RKO (cell line): Measurements from ENCODE around the gene COPA.
A peak's percentile ranks its signal among the peaks of the same experiment; 100 is the strongest.

ENCODE experiments used
- DNase-seq: peaks from one replicate; pipeline ENCODE4 v3.0.0-alpha.2; 2016; ENCODE audit warnings: low spot score

COPA gene

GRCh38 chr1:160362168-160362957 is 19.3 kb upstream of the COPA start:
- no peak for DNase-seq

GRCh38 chr1:160361814-160362167 is 18.7 kb upstream of the COPA start:
- no peak for DNase-seq

GRCh38 chr1:160361199-160361598 is 18.1 kb upstream of the COPA start:
- no peak for DNase-seq

- no peak for DNase-seq
Observed at GRCh38 chr1:160360227-160360695, 17.2 kb upstream of the COPA start.

GRCh38 chr1:160359559-160360226 is 16.6 kb upstream of the COPA start:
- DNase-seq, result no peak

- DNase-seq, result no peak
Observed at GRCh38 chr1:160358073-160358472, 15.0 kb upstream of the COPA start.

- DNase-seq, result no peak
Observed at GRCh38 chr1:160357286-160358002, 14.4 kb upstream of the COPA start.

GRCh38 chr1:160354388-160354985 is 11.4 kb upstream of the COPA start:
- no peak for DNase-seq

- no peak for DNase-seq
Observed at GRCh38 chr1:160353223-160353622, 10.2 kb upstream of the COPA start.

- no peak for DNase-seq
Observed at GRCh38 chr1:160352555-160352954, 9.5 kb upstream of the COPA start.

- DNase-seq, result no peak
Observed at GRCh38 chr1:160351629-160352028, 8.6 kb upstream of the COPA start.

- DNase-seq, result no peak
Observed at GRCh38 chr1:160346958-160347357, 3.9 kb upstream of the COPA start.

GRCh38 chr1:160346463-160346862 is 3.4 kb upstream of the COPA start:
- DNase-seq, result no peak

GRCh38 chr1:160344936-160345335 is 1.9 kb upstream of the COPA start:
- no peak for DNase-seq

- no peak for DNase-seq
Observed at GRCh38 chr1:160344241-160344640, 1.2 kb upstream of the COPA start.

- peak; percentile 39 for DNase-seq
Observed at GRCh38 chr1:160342526-160342925, 524 bp downstream of the COPA start.

- no peak for DNase-seq
Observed at GRCh38 chr1:160340866-160341265, 2.2 kb downstream of the COPA start.

- DNase-seq, result no peak
Observed at GRCh38 chr1:160340146-160340545, 2.9 kb downstream of the COPA start.

- no peak for DNase-seq
Observed at GRCh38 chr1:160338580-160338979, 4.5 kb downstream of the COPA start.

GRCh38 chr1:160332516-160332915 is 10.5 kb downstream of the COPA start:
- no peak for DNase-seq

- DNase-seq, result no peak
Observed at GRCh38 chr1:160330119-160330518, 12.9 kb downstream of the COPA start.

- no peak for DNase-seq
Observed at GRCh38 chr1:160328184-160328583, 14.9 kb downstream of the COPA start.

- no peak for DNase-seq
Observed at GRCh38 chr1:160326418-160326817, 16.6 kb downstream of the COPA start.
